Measurements from ENCODE around the gene STUM.

STUM gene

DNA sequence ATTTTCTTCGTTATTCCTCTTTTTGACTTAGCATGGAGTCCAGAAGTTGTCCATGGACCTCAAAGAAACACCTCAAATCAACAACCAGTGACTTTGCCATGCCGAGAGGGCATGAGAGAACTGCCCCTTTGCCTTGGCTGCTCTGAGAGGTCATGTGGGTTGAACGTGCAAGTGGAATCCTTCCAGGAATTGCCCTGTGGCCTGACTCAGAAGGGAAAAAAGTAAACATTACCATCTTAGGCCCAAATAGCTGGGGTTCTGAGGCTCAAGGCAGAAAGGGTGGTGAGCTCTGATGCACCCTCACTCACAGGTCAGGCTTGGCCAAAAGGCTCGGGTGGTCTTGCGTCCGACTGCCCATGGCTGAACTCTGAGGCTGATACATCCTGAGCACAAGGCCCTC is 15.1 kb downstream of the STUM start:
- DNase-seq, result no peak

GRCh38 chr1:226565476-226565875 is 16.9 kb downstream of the STUM start:
- DNase-seq, result no peak

GRCh38 chr1:226566234-226566633 is 17.7 kb downstream of the STUM start:
- no peak for DNase-seq

- no peak for DNase-seq
These were observed 18.2 kb downstream of the STUM start for GRCh38 chr1:226566760-226567159.

GRCh38 chr1:226568077-226568831 is 19.7 kb downstream of the STUM start:
- no peak for DNase-seq

DNA sequence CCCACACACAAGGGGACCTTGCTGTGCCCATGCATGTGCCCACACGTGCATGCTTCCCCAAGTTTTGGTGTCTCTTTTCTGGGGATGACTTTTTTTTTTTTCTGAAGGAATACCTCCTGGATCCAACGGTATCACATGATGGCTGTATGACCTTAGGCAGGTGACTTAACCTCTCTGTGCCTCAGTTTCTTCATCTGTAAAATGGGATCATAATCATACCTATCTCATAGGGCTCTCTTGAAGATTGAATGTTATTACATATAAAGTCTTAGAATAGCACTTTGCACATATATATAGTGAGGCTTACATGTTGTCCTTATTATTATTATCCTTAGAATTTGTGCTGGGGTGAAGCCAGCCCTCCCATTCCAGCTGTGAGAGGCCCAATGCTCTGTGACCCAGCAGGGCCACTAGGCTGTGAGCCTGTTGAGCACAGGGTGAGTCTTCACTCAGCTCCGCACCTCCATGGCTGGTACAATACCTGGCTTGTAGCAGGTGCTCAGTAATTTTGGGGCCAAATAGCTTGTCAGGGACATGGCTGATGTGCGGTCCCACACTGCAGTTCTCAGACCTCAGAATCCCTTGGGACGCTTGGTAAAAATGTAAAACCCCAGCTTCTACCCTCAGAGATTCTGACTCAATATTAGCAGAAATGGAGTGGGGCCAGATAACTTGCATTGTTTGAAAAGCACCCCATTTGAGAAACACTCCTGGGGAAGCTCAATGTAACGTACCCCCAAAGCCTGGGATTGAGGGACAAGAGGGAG is 20.6 kb downstream of the STUM start:
- no peak for DNase-seq

- DNase-seq, result no peak
These were observed 21.4 kb downstream of the STUM start for GRCh38 chr1:226569879-226570547.

GRCh38 chr1:226571893-226572292 is 23.3 kb downstream of the STUM start:
- DNase-seq, result no peak

- no peak for DNase-seq
These were observed 23.8 kb downstream of the STUM start for GRCh38 chr1:226572325-226572726.

DNA sequence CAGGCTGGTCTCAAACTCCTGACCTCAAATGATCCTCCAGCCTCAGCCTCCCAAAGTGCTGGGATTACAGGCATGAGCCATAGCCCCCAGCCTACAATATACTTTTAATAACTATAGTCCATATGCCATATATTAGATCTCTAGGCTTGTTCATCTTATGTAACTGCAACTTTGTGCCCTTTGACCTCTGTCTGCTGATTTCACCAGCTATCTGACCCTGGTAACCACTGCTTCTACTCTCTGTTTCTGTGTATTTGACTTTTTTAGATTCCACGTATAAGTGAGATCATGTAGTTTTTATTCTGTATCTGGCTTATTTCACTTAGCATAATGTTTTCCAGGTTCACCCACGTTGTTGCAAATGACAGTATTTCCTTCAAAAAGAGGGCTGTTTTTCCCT is 25.5 kb downstream of the STUM start:
- no peak for DNase-seq

GRCh38 chr1:226574591-226575435 is 26.2 kb downstream of the STUM start:
- DNase-seq, result no peak

DNA sequence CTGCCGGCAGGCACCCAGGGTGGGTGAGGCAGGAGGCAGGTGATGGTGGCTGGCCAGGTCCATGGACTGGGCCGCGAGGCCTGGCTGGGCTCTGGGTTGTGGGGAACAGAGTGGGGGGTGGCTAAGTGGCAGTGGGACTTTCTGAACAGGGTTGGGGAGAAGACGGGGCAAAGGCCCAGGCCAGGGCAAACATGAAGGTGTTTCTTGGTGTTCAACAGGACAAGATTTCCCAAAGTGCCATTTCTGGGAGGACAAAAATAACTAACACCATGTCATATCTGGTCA is 26.8 kb downstream of the STUM start:
- DNase-seq, result no peak

DNA sequence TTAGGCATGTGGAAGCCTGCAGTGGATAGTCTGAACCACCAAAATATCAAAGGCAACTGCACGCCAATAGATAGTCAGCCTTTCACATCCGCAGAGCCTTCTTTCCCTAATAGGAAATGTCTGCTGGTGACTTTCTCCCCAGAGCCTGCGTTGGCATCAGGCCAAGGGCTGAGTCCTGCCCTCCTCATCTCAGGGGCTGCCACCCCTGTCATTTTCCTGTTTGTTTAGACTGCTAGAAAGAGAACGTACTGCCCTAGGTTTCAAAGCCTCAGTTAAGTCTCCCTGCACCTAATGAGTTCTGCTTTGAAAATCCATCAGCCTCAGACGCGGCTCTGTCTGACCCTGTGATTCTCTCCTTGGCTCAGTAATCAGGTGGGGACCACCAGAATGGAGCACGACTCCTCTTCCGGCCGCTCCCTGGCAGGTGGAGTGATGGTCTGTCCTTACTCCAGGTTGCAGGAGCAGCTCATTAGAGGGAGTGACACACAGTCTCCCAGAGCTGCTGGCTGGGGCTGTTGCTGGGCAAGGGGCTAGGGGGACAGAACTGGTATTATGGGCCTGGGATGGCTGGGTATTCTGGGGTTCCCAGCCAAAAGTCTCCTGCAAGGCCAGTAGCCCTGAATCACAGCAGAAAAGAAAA is 27.3 kb downstream of the STUM start:
- DNase-seq, result no peak

DNA sequence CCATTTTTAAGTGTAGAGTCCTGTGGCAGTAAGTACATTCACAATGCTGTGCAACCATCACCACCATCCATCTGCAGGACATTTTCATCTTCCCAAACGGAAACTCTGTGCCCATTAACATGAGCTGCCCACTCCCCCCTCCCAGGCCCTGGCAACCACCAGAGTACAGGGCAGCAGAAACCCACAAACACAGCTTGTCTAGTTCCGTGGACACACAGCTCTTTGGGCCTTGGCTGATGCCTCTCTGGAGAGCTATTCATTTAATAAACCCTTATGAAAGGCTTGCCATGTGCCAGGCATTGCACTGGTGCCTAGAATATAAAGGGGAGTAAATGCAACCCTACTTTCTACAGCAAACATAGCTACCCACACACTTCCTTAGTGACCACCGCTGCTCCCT is 28.0 kb downstream of the STUM start:
- DNase-seq, result no peak

DNA sequence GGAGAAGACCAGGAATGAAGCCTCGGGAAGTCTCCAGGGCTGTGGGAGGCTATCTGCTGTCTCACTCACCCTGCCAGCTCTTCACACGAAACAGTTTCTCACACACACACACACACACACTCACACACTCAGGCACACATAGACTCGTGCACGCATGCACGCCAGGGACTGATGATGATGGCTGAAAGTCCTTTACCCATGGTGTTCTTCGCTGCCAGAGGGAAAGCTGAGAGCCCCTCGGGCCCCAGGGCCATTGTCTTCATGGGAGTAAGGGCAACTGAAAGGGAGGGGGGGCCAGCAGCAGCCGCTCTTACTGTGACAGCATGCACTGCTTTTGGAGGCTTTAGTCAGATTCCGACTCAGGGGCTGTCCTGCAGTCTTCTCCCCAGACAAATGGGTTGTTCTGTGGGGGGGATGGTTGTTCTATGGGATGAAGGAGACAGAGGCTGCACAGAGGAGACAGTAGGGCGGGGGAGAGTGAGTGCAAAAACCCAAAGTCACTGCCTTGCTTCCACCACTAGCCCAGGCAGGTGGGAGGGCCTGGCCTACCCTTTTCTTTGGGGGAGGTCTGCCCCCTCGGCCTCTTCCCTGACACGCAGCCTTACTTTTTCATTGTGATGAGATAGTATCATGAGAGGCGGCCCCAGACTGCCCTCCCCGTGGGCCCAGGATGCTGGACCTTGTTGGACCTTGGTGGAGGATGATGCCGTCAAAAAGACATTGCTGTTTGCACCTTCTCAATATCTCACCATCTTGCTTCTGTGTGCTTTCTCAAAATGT is 29.0 kb downstream of the STUM start:
- no peak for DNase-seq

- DNase-seq, result no peak
These were observed 30.5 kb downstream of the STUM start for GRCh38 chr1:226578946-226579578.

DNA sequence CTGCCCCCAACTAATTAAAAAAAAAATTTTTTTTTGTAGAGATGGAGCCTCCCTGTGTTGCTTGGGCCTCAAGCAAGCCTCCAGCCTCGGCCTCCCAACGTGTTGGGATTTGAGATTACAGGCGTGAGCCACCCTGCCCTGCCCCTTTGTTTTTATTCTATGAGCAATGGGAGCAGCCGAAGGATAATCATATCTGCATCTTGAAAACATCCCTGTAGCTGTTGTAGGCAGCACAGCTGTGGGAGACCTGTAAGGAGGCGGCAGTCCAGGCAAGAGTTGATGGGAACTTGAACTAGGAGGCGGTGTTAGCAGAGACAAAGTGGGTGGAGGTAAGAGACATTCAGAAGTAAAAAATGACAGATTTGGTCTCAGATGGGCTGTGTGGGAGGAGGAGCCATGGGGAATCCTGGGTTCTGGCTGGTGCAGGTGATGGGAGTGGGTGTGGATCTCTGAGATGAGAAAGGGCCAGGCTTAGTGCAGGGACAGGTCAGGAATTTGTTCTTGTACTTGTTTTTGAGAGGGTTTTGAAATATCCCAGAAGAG is 31.3 kb downstream of the STUM start:
- no peak for DNase-seq

- DNase-seq, result no peak
These were observed 32.2 kb downstream of the STUM start for GRCh38 chr1:226580625-226581270.

GRCh38 chr1:226581650-226582330 is 33.2 kb downstream of the STUM start:
- DNase-seq, result no peak

GRCh38 chr1:226582966-226583365 is 34.4 kb downstream of the STUM start:
- DNase-seq, result no peak

All from T1000 (cell line).